OCI-LY3 (cell line): ENCODE results near the gene SLC22A4.

Experiments
- H2AFZ ChIP-seq: fragments of 200-600, 300-600 bp; shearing (Covaris generic); 2 replicates; pipeline ENCODE4 v1.6.0; 2014; ENCODE audit warnings: antibody characterized with exemption, low read depth, low read length
- H3K27ac ChIP-seq: fragments of 200-600, 300-600 bp; sonication (generic); 2 replicates; pipeline ENCODE4 v1.5.1; 2014; ENCODE audit warnings: mild to moderate bottlenecking, low read length, moderate library complexity, mixed read lengths
- H3K27me3 ChIP-seq: fragments of 200-600, 300-600 bp; sonication (generic); 2 replicates; pipeline ENCODE4 v1.6.1; 2014; ENCODE audit warnings: low read depth, low read length, mixed read lengths
- H3K36me3 ChIP-seq: fragments of 200-600, 300-600 bp; sonication (generic); replicated peaks from 2 replicates; pipeline ENCODE3; 2014; ENCODE audit warnings: low read depth, low read length, mixed read lengths
- H3K4me1 ChIP-seq: fragments of 300-600, 200-600 bp; sonication (generic); 2 replicates; pipeline ENCODE4 v1.6.1; 2014; ENCODE audit warnings: low read length, mixed read lengths
- H3K4me2 ChIP-seq: fragments of 200-600, 300-600 bp; sonication (generic); 2 replicates; pipeline ENCODE4 v1.6.1; 2014; ENCODE audit warnings: low read length, mixed read lengths
- H3K4me3 ChIP-seq: fragments of 300-600, 200-600 bp; sonication (generic); 2 replicates; pipeline ENCODE4 v1.5.1; 2014; ENCODE audit warnings: antibody characterized with exemption, mild to moderate bottlenecking, low read length, moderate library complexity
- H3K79me2 ChIP-seq: fragments of 300-600, 200-600 bp; shearing (Covaris generic); 2 replicates; pipeline ENCODE4 v1.6.1; 2014; ENCODE audit warnings: mild to moderate bottlenecking, low read length, mixed read lengths
- H3K9ac ChIP-seq: fragments of 300-600, 200-600 bp; shearing (Covaris generic); 2 replicates; pipeline ENCODE4 v1.6.0; 2014; ENCODE audit warnings: mild to moderate bottlenecking, low read length, moderate library complexity
- H3K9me3 ChIP-seq: fragments of 200-600, 300-600 bp; shearing (Covaris generic); 2 replicates; pipeline ENCODE4 v1.6.1; 2014; ENCODE audit warnings: low read length, mixed read lengths; ENCODE audit not compliant: insufficient read depth
- H4K20me1 ChIP-seq: fragments of 200-600, 300-600 bp; sonication (generic); 2 replicates; pipeline ENCODE4 v1.6.1; 2016; ENCODE audit warnings: low read length, mixed read lengths; ENCODE audit not compliant: insufficient read depth
- CTCF ChIP-seq: fragments of 200-600, 300-600 bp; sonication (generic); IDR thresholded peaks from 2 replicates; pipeline ENCODE4 v1.5.1; 2014; ENCODE audit warnings: antibody characterized with exemption, low read length, low read depth
- EZH2phosphoT487 ChIP-seq: fragments of 200-600 bp; shearing (Covaris generic); IDR thresholded peaks from 2 replicates; pipeline ENCODE4 v1.6.1; 2018; ENCODE audit warnings: antibody characterized with exemption, mixed run types, low read depth

Gene SLC22A4

DNA sequence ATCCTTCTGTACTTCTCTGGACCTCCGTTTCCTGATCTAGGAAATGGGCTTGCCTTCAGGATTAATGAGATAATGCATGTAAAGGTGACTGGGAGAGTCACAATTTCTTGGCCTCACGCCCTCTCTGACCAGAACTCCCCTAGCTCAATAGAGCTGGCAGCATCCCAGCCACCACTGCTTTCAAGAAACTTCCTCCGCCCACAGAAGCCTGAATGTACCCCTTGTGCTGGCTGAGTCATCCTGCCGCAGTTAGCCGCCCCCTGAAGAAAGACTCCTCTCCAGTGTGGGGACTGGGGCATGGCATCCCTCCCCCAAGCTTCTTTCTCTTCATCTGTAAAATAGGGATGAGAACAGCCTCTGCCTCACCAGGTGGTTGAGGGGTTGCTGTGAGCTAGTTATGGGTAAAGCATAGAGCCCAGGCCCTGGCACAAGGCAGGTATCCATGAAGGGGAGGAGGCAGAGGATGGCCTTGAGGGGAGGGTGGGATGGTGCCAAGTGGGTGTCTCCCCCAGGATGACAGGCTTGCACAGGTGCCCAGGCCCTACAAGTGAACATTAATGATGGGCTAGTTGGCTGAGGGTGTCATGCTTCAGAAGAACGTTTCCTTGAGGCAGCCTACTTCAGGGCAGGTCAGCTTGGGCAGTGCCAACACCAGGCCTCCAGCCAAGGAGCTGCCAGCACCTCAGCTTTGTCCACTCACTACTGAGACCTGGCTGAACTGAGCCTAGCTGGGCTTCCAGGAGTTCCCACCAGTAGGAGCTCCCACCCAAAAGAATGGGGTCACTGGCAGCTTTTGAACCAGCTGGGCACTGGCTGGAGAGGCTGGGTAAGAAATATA lies 33.3 kb upstream of the SLC22A4 start:
- Histone ChIP-seq H3K4me3 (no peak overlapping the region), H3K4me2 (no peak overlapping the region), H3K9me3 (no peaks in the 10 kb centered on the region), H3K36me3 (no peaks in the 10 kb centered on the region), H4K20me1 (no peaks in the 10 kb centered on the region), H3K27ac (no peak overlapping the region), H3K27me3 (no peaks in the 10 kb centered on the region), H3K4me1 (no peaks in the 10 kb centered on the region), H3K9ac (no peak overlapping the region), H3K79me2 (no peaks in the 10 kb centered on the region), H2AFZ (no peak overlapping the region)
- no peak for TF ChIP-seq CTCF
- TF ChIP-seq EZH2phosphoT487 = no peak

DNA sequence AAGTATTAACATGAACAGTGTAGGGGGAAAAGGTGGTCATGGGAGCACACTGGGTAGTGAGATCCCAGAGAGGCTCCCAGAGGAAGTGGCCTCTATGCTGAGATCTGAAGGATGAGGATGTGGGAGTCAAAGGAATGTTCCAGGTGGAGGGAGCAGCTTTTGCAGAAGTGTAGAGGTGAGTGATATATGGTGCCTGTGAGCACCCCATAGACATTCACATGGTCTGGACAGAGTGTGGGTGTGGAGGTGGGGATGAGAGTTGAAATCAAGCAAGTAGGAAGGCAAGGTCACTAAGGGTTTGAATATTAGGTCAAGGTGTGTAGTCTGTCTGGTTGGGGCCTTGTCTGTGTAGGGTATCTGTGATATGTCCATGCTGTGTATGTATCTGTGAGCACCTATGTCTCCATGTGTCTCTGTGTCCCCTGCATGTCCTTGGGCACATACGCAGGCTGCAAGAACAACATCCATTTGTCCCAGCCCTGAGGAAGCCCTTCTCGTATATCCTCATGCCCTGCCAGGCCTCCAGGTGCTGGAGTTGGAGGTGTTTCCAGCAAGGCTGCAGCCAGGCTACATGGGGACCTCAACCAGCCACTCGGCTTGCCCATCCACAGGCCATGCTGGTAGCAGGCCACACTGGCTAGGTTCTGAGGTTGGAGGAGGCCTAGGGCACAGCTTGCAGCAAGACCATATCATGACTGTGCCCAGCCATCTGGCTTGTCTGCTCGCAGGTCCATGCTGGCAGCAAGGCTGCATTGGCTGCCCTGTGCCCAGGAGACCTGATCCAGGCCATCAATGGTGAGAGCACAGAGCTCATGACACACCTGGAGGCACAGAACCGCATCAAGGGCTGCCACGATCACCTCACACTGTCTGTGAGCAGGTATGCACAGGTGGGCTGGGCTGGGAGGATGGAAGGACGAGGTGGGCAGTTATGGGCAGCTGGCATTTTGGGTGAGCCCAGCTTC lies 32.0 kb upstream of the SLC22A4 start:
- Histone ChIP-seq H2AFZ (no peak overlapping the region), H3K36me3 (no peaks in the 10 kb centered on the region), H3K79me2 (no peaks in the 10 kb centered on the region), H3K4me2 (no peak overlapping the region), H3K27me3 (no peaks in the 10 kb centered on the region), H4K20me1 (no peaks in the 10 kb centered on the region), H3K9me3 (no peaks in the 10 kb centered on the region), H3K9ac (no peak overlapping the region), H3K4me3 (no peak overlapping the region), H3K27ac (no peak overlapping the region), H3K4me1 (no peaks in the 10 kb centered on the region)
- TF ChIP-seq EZH2phosphoT487 = no peak
- TF ChIP-seq CTCF = no peak

DNA sequence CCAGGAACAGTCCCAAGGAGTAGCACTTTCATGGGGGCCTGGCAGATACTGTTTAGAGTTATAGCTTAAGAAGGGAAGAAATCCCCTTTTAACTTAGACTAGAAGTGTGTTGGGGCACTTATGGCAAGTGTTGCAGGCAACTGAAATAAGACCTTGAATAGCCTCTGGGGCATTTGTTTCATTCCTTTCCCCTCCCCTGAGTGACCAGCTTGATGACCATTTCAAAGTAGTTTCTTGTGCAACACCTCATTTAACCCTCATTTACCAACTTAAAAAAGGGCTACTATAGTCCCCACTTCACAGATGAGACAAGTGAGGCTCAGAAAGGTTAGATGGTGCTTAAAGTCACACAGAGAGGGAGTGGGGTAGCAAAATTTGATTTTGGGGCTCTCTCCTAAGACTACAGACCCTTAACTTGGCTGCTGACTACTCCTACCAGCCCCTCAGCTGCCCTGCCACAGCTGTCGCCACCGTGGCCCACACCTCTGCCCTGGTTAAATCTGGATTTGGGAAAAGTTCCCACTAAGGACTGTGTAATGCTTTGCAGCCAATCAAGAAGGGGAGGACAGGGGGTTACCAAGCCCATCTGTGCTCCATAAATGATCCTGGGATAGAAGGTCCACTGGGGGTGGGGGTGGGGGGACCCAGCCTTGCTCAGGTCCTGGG lies 31.2 kb upstream of the SLC22A4 start:
- no peaks in the 10 kb centered on the region for H3K27me3 ChIP-seq
- no peak overlapping the region for H3K27ac ChIP-seq
- H3K4me1 ChIP-seq = peaks cover 4% of the 10 kb centered on the region
- no peaks in the 10 kb centered on the region for H4K20me1 ChIP-seq
- H3K9ac ChIP-seq = no peak overlapping the region
- TF ChIP-seq EZH2phosphoT487 (no peak), CTCF (no peak)
- H3K79me2 ChIP-seq = no peaks in the 10 kb centered on the region
- no peak overlapping the region for H3K4me2 ChIP-seq
- H3K9me3 ChIP-seq = no peaks in the 10 kb centered on the region
- no peak overlapping the region for H3K4me3 ChIP-seq
- H2AFZ ChIP-seq = no peak overlapping the region
- no peaks in the 10 kb centered on the region for H3K36me3 ChIP-seq
